ENCODE data around the gene UBE2G2. TPM values are rescaled to one million over a fixed set of nuclear protein-coding genes. Genes with fewer than 3 reads are reported as not detected.

UBE2G2 gene
- total and polyA plus RNA-seq, 11 donors, result 44.3 to 84.4 (median 63.3) TPM

GRCh38 chr21:44849616-44850130, 48.1 kb upstream of the UBE2G2 start:
- TF ChIP-seq CTCF (IDR thresholded peaks at IDR 0.05) (no peak), POLR2A (IDR thresholded peaks at IDR 0.05) (no peak)
- Histone ChIP-seq H3K36me3 (peaks cover 0 to 67% (median 50%) of the 10 kb centered on the region in 9 donors), H3K9me3 (no peaks in the 10 kb centered on the region), H3K4me3 (no peak overlapping the region), H3K4me1 (peaks cover 0 to 56% (median 31%) of the 10 kb centered on the region in 12 donors), H3K27me3 (no peaks in the 10 kb centered on the region), H3K27ac (peak overlapping the region in 1 of 12 donors; percentile 8)
- intact Hi-C loops (cut with DNase I), result loop anchor here in 3 of 10 donors (5.0 kb wide), 2 partner anchors 32 to 37 kb away; partner anchors contain the start of gene SUMO3 (in 2 of the 3)
- ATAC-seq, result no peak
- DNase-seq, result no peak
- WGBS, 4 donors, result 89 to 92% (median 90%) methylated on average over 12 of the region's 12 CpGs

- Histone ChIP-seq H3K4me3 (no peak overlapping the region), H3K27ac (no peak overlapping the region), H3K9me3 (no peaks in the 10 kb centered on the region), H3K36me3 (peaks cover 0 to 60% (median 43%) of the 10 kb centered on the region in 9 donors), H3K4me1 (peaks cover 0 to 52% (median 29%) of the 10 kb centered on the region in 12 donors), H3K27me3 (no peaks in the 10 kb centered on the region)
- ATAC-seq (no peak), DNase-seq (peak in 1 of 5 donors; percentile 46)
- TF ChIP-seq POLR2A (IDR thresholded peaks at IDR 0.05) (no peak), CTCF (IDR thresholded peaks at IDR 0.05) (no peak)
- 92 to 95% (median 93%) methylated on average over 27 to 36 of the region's 36 CpGs for WGBS, 4 donors
- intact Hi-C loops (cut with DNase I), result loop anchor here in 1 of 10 donors (5.0 kb wide), 1 partner anchor 37 kb away; no protein-coding TSS in a partner anchor
Measured at GRCh38 chr21:44848821-44849521, 47.4 kb upstream of the UBE2G2 start.

GRCh38 chr21:44847261-44848056, 45.8 kb upstream of the UBE2G2 start:
- intact Hi-C loops (cut with DNase I), result loop anchor here in 2 of 10 donors (2.0 to 5.0 kb wide), 2 partner anchors 25 to 35 kb away; partner anchors contain the start of gene PTTG1IP (in 1 of the 2)

More at GRCh38 chr21:44847261-44848056, 45.8 kb upstream of the UBE2G2 start:
- Histone ChIP-seq H3K9me3 (no peaks in the 10 kb centered on the region), H3K27me3 (no peaks in the 10 kb centered on the region), H3K4me3 (no peak overlapping the region), H3K27ac (no peak overlapping the region), H3K4me1 (peaks cover 0 to 47% (median 22%) of the 10 kb centered on the region in 12 donors), H3K36me3 (peaks cover 0 to 44% (median 38%) of the 10 kb centered on the region in 9 donors)
- TF ChIP-seq CTCF (IDR thresholded peaks at IDR 0.05), result no peak
- no peak for TF ChIP-seq POLR2A (IDR thresholded peaks at IDR 0.05)
- ATAC-seq (no peak), DNase-seq (peak in 1 of 5 donors; percentile 56)
- WGBS, 4 donors, result 80 to 85% (median 81%) methylated on average over 14 to 24 of the region's 24 CpGs

Measured in heart left ventricle (tissue), 16 donors.